Measurements from ENCODE around the gene NACC2. TPM values are rescaled to one million over a fixed set of nuclear protein-coding genes. Genes with fewer than 3 reads are reported as not detected.
"Not testable (repeated sequence)": the region's sequence is repeated elsewhere in the genome, so short reads cannot be mapped to it uniquely, and the experiment has no call there.

Gene NACC2
- total and polyA plus RNA-seq, 2 donors (not counting 1 experiment from before 2014, with no cell fraction given), result 12.3 to 18.2 TPM

- H2AFZ ChIP-seq (ENCODE audit: low read length), result no peak overlapping the region
- H4K20me1 ChIP-seq (ENCODE audit: control insufficient read depth, extremely low read depth, insufficient read depth, low read length), result no peaks in the 10 kb centered on the region
- TF ChIP-seq EZH2 (IDR thresholded peaks at IDR 0.05; ENCODE audit: low read length, missing control alignments), result no peak
- no peak for TF ChIP-seq CTCF (conservative IDR thresholded peaks at IDR 0.05 in 1 of 2, IDR thresholded peaks at IDR 0.05 in 1 of 2; ENCODE audit: low read depth in 1 of 2, low read length in 2 of 2)
- no peaks in the 10 kb centered on the region for H3K27me3 ChIP-seq (ENCODE audit: control insufficient read depth, insufficient read depth, low read length)
- no peak for DNase-seq (ENCODE audit: low read depth in 2 of 2)
- no peaks in the 10 kb centered on the region for H3K4me1 ChIP-seq (ENCODE audit: control insufficient read depth, extremely low read depth, insufficient read depth, low read length)
- H3K79me2 ChIP-seq (ENCODE audit: control insufficient read depth, insufficient read depth, low read length), result peaks cover 12% of the 10 kb centered on the region
- H3K9me3 ChIP-seq (ENCODE audit: control insufficient read depth, insufficient read depth, low read depth, low read length), result no peaks in the 10 kb centered on the region
- H3K27ac ChIP-seq (ENCODE audit: insufficient read depth, low read length), result no peak overlapping the region
- H3K4me2 ChIP-seq (ENCODE audit: extremely low read depth, insufficient read depth, low read length), result no peak overlapping the region
- H3K4me3 ChIP-seq (replicated peaks in 1 of 4; ENCODE audit: control extremely low read depth in 1 of 4, insufficient read depth in 1 of 4, low read depth in 3 of 4, low read length in 4 of 4), result no peak overlapping the region
- peaks cover 9% of the 10 kb centered on the region for H3K36me3 ChIP-seq (ENCODE audit: control insufficient read depth, insufficient read depth, low read length)
- no peak overlapping the region for H3K9ac ChIP-seq (ENCODE audit: insufficient read depth, low read length)
These were observed 51.6 kb downstream of the NACC2 start for GRCh38 chr9:136043441-136043991.

GRCh38 chr9:136042541-136042940 is 52.5 kb downstream of the NACC2 start:
- no peaks in the 10 kb centered on the region for H4K20me1 ChIP-seq (ENCODE audit: control insufficient read depth, extremely low read depth, insufficient read depth, low read length)
- no peak overlapping the region for H3K4me2 ChIP-seq (ENCODE audit: extremely low read depth, insufficient read depth, low read length)
- TF ChIP-seq CTCF (conservative IDR thresholded peaks at IDR 0.05 in 1 of 2, IDR thresholded peaks at IDR 0.05 in 1 of 2; ENCODE audit: low read depth in 1 of 2, low read length in 2 of 2) (no peak), EZH2 (IDR thresholded peaks at IDR 0.05; ENCODE audit: low read length, missing control alignments) (no peak)
- no peak overlapping the region for H2AFZ ChIP-seq (ENCODE audit: low read length)
- peaks cover 7% of the 10 kb centered on the region for H3K36me3 ChIP-seq (ENCODE audit: control insufficient read depth, insufficient read depth, low read length)
- H3K4me1 ChIP-seq (ENCODE audit: control insufficient read depth, extremely low read depth, insufficient read depth, low read length), result no peaks in the 10 kb centered on the region
- H3K27ac ChIP-seq (ENCODE audit: insufficient read depth, low read length), result no peak overlapping the region
- no peak overlapping the region for H3K4me3 ChIP-seq (replicated peaks in 1 of 4; ENCODE audit: control extremely low read depth in 1 of 4, insufficient read depth in 1 of 4, low read depth in 3 of 4, low read length in 4 of 4)
- no peaks in the 10 kb centered on the region for H3K9me3 ChIP-seq (ENCODE audit: control insufficient read depth, insufficient read depth, low read depth, low read length)
- H3K27me3 ChIP-seq (ENCODE audit: control insufficient read depth, insufficient read depth, low read length), result no peaks in the 10 kb centered on the region
- H3K79me2 ChIP-seq (ENCODE audit: control insufficient read depth, insufficient read depth, low read length), result peaks cover 10% of the 10 kb centered on the region
- H3K9ac ChIP-seq (ENCODE audit: insufficient read depth, low read length), result no peak overlapping the region
- no peak for DNase-seq (ENCODE audit: low read depth in 2 of 2)

- not testable (repeated sequence) for H2AFZ ChIP-seq (ENCODE audit: low read length); H3K4me3 ChIP-seq (replicated peaks in 1 of 4; ENCODE audit: control extremely low read depth in 1 of 4, insufficient read depth in 1 of 4, low read depth in 3 of 4, low read length in 4 of 4); H3K79me2 ChIP-seq (ENCODE audit: control insufficient read depth, insufficient read depth, low read length); H3K27me3 ChIP-seq (ENCODE audit: control insufficient read depth, insufficient read depth, low read length); DNase-seq (ENCODE audit: low read depth in 2 of 2); H3K9me3 ChIP-seq (ENCODE audit: control insufficient read depth, insufficient read depth, low read depth, low read length); H3K36me3 ChIP-seq (ENCODE audit: control insufficient read depth, insufficient read depth, low read length); H3K27ac ChIP-seq (ENCODE audit: insufficient read depth, low read length); H3K4me1 ChIP-seq (ENCODE audit: control insufficient read depth, extremely low read depth, insufficient read depth, low read length); H4K20me1 ChIP-seq (ENCODE audit: control insufficient read depth, extremely low read depth, insufficient read depth, low read length); H3K9ac ChIP-seq (ENCODE audit: insufficient read depth, low read length); H3K4me2 ChIP-seq (ENCODE audit: extremely low read depth, insufficient read depth, low read length)
These were observed 54.2 kb downstream of the NACC2 start for GRCh38 chr9:136040848-136041247.

Measured in fibroblast of lung (primary cell).